ENCODE results near the gene KRT73. TPM values are rescaled to one million over a fixed set of nuclear protein-coding genes. Genes with fewer than 3 reads are reported as not detected.

Gene KRT73
- total RNA-seq, 1 experiment from 2014 or later, result not detected

- Mint-ChIP-seq H3K27me3 (ENCODE audit: insufficient read depth, unreplicated experiment) (peaks cover 53% of the 10 kb centered on the region), H3K36me3 (ENCODE audit: insufficient read depth, unreplicated experiment) (no peaks in the 10 kb centered on the region), H3K27ac (ENCODE audit: low read depth, unreplicated experiment) (no peak overlapping the region), H3K9me3 (ENCODE audit: unreplicated experiment) (no peaks in the 10 kb centered on the region), H3K4me3 (ENCODE audit: unreplicated experiment) (no peak overlapping the region), H3K4me1 (ENCODE audit: insufficient read depth, unreplicated experiment) (no peaks in the 10 kb centered on the region)
- POLR2A ChIA-PET, result no interaction called here
- no TSS peak for BruUV-seq (replicated peaks)
- DNase-seq (ENCODE audit: unreplicated experiment), result no peak
- no peak for TF ChIP-seq CTCF (IDR thresholded peaks at IDR 0.05; ENCODE audit: unreplicated experiment)
- intact Hi-C loops (cut with micrococcal nuclease), result no loop called here
- CTCF ChIA-PET, result no interaction called here
Measured at GRCh38 chr12:52628111-52628507, 9.8 kb upstream of the KRT73 start.

GRCh38 chr12:52627395-52628110 is 9.2 kb upstream of the KRT73 start:
- no peaks in the 10 kb centered on the region for H3K9me3 Mint-ChIP-seq (ENCODE audit: unreplicated experiment)
- intact Hi-C loops (cut with micrococcal nuclease), result no loop called here
- H3K4me3 Mint-ChIP-seq (ENCODE audit: unreplicated experiment), result no peak overlapping the region
- POLR2A ChIA-PET, result no interaction called here
- H3K27ac Mint-ChIP-seq (ENCODE audit: low read depth, unreplicated experiment), result no peak overlapping the region
- CTCF ChIA-PET, result no interaction called here
- no peaks in the 10 kb centered on the region for H3K36me3 Mint-ChIP-seq (ENCODE audit: insufficient read depth, unreplicated experiment)
- BruUV-seq (replicated peaks), result no TSS peak
- no peaks in the 10 kb centered on the region for H3K4me1 Mint-ChIP-seq (ENCODE audit: insufficient read depth, unreplicated experiment)
- peaks cover 59% of the 10 kb centered on the region for H3K27me3 Mint-ChIP-seq (ENCODE audit: insufficient read depth, unreplicated experiment)
- no peak for DNase-seq (ENCODE audit: unreplicated experiment)
- TF ChIP-seq CTCF (IDR thresholded peaks at IDR 0.05; ENCODE audit: unreplicated experiment), result no peak

GRCh38 chr12:52622349-52622748 is 4.0 kb upstream of the KRT73 start:
- Mint-ChIP-seq H3K27me3 (ENCODE audit: insufficient read depth, unreplicated experiment) (peaks cover 61% of the 10 kb centered on the region), H3K36me3 (ENCODE audit: insufficient read depth, unreplicated experiment) (no peaks in the 10 kb centered on the region), H3K4me3 (ENCODE audit: unreplicated experiment) (no peak overlapping the region), H3K4me1 (ENCODE audit: insufficient read depth, unreplicated experiment) (no peaks in the 10 kb centered on the region), H3K9me3 (ENCODE audit: unreplicated experiment) (no peaks in the 10 kb centered on the region), H3K27ac (ENCODE audit: low read depth, unreplicated experiment) (no peak overlapping the region)
- DNase-seq (ENCODE audit: unreplicated experiment), result no peak
- ChIA-PET CTCF (no interaction called here), POLR2A (interaction anchor here (0.7 kb wide), 1 partner anchor 260 kb away, joined by 3 read pairs; no protein-coding TSS in a partner anchor)
- no TSS peak for BruUV-seq (replicated peaks)
- intact Hi-C loops (cut with micrococcal nuclease), result no loop called here
- TF ChIP-seq CTCF (IDR thresholded peaks at IDR 0.05; ENCODE audit: unreplicated experiment), result no peak

GRCh38 chr12:52618866-52619265 is 507 bp upstream of the KRT73 start:
- intact Hi-C loops (cut with micrococcal nuclease), result no loop called here
- no peak overlapping the region for H3K4me3 Mint-ChIP-seq (ENCODE audit: unreplicated experiment)
- no peaks in the 10 kb centered on the region for H3K9me3 Mint-ChIP-seq (ENCODE audit: unreplicated experiment)
- CTCF ChIA-PET, result interaction anchor here (0.6 to 1.8 kb wide), 2 partner anchors 76 to 260 kb away, joined by 3 to 7 read pairs; no protein-coding TSS in a partner anchor
- no peaks in the 10 kb centered on the region for H3K36me3 Mint-ChIP-seq (ENCODE audit: insufficient read depth, unreplicated experiment)
- H3K27me3 Mint-ChIP-seq (ENCODE audit: insufficient read depth, unreplicated experiment), result peaks cover 60% of the 10 kb centered on the region
- TF ChIP-seq CTCF (IDR thresholded peaks at IDR 0.05; ENCODE audit: unreplicated experiment), result no peak
- POLR2A ChIA-PET, result no interaction called here
- H3K4me1 Mint-ChIP-seq (ENCODE audit: insufficient read depth, unreplicated experiment), result no peaks in the 10 kb centered on the region
- H3K27ac Mint-ChIP-seq (ENCODE audit: low read depth, unreplicated experiment), result no peak overlapping the region
- DNase-seq (ENCODE audit: unreplicated experiment), result no peak
- no TSS peak for BruUV-seq (replicated peaks)
